ENCODE data around the gene TPCN1.

The TPCN1 gene

DNA sequence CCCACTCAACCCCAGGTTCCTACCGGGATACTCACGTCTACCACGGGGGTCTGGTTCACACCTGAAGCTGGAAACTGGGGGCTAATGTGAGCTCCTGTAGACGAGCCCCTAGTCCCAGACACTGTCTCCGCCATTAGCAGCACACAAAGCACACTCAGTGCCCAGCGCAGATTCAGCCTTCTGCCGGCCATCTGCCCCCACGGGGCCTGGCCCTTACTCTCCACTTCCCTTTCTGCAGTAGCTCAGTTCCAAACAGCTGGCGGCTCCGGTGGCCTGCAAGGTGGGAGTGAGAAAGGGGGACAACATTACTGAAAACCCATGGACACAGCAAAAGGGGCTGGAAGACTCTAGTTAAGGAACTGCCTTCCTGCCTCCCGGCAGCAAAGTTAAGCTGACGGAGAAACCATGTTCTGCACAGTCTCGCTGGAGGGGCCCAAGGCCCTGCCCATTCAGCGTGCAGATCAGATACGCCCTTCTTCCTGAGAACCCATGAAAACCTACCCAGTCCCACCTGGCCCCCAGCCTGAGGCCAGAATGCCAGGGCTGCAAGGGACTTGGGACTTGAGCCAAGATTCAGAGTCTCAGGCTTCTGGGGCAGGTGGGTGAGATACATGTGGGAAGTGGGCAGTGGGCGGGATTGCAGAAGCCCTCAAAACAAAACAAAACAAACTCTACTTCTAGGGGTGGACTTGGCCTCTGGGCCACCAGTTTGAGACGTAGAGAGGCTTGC lies 111.6 kb downstream of the TPCN1 start:
- TF ChIP-seq, protein P1, sequence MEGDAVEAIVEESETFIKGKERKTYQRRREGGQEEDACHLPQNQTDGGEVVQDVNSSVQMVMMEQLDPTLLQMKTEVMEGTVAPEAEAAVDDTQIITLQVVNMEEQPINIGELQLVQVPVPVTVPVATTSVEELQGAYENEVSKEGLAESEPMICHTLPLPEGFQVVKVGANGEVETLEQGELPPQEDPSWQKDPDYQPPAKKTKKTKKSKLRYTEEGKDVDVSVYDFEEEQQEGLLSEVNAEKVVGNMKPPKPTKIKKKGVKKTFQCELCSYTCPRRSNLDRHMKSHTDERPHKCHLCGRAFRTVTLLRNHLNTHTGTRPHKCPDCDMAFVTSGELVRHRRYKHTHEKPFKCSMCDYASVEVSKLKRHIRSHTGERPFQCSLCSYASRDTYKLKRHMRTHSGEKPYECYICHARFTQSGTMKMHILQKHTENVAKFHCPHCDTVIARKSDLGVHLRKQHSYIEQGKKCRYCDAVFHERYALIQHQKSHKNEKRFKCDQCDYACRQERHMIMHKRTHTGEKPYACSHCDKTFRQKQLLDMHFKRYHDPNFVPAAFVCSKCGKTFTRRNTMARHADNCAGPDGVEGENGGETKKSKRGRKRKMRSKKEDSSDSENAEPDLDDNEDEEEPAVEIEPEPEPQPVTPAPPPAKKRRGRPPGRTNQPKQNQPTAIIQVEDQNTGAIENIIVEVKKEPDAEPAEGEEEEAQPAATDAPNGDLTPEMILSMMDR (IDR thresholded peaks at IDR 0.05; ENCODE audit: extremely low read depth, insufficient read depth, missing control alignments), result no peak
- in situ Hi-C loops (cut with MboI; ENCODE audit: low pct_unique_long_range_greater_than_20kb, low sequenced_read_pairs, unreplicated experiment), result no loop called here
- no peak for DNase-seq (ENCODE audit: low spot score)

DNA sequence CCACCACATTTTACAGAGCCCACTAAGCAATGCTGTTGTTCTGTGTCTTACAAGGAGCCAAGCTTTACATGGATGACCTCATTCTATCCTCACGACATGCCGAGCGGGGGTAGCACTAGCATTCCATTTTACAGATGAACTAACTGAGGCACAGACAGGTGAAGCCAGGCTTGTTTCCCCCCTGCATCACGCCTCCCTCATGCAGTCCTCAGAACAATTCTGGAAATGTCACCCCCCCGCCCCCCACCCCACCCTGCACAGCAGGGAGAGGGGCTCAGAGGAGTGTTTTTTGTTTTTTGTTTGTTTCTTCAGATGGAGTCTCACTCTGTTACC lies 112.1 kb downstream of the TPCN1 start:
- in situ Hi-C loops (cut with MboI; ENCODE audit: low pct_unique_long_range_greater_than_20kb, low sequenced_read_pairs, unreplicated experiment), result no loop called here
- DNase-seq (ENCODE audit: low spot score), result no peak
- TF ChIP-seq, protein P1 (IDR thresholded peaks at IDR 0.05; ENCODE audit: extremely low read depth, insufficient read depth, missing control alignments), result no peak

DNA sequence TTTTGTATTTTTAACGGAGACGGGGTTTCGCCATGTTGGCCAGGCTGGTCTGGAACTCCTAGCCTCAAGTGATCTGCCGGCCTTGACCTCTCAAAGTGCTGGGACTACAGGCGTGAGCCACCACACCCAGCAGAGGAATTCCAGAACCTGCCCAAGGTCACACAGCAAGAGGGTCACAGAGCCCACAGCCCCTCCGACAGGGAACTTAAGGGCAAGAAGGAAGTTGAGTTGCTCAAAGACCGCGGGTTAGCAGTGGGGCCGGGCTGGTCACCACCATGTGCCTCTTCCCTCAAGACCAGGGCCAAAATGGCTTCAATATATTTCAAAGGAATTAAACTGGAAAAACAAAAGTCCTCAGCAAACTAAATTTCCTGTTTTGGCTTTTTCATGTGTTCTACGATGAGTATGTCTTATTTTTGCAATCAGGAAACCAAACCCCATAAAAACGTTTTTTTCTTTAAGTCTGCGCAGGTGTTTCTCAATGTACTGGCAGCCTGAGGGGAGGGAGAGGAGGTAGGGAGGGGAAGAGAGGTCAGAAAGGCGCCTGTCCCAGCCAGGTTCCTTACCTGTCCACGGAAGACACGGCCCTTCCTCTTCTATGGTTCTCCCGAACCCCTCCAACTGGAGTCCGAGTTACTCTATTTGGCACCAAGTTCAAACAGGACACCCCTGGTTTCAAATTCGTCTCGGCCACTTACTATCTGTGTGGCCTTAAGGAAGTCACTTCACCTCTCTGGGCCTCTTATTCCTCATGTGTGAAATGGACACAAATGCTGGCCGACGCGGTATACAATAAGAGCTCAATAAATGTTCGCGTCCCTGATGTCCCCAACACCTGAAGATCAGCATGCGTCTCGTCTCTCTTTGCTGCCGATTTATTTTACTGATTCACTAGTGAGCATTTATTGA lies 112.9 kb downstream of the TPCN1 start:
- DNase-seq (ENCODE audit: low spot score), result no peak

DNA sequence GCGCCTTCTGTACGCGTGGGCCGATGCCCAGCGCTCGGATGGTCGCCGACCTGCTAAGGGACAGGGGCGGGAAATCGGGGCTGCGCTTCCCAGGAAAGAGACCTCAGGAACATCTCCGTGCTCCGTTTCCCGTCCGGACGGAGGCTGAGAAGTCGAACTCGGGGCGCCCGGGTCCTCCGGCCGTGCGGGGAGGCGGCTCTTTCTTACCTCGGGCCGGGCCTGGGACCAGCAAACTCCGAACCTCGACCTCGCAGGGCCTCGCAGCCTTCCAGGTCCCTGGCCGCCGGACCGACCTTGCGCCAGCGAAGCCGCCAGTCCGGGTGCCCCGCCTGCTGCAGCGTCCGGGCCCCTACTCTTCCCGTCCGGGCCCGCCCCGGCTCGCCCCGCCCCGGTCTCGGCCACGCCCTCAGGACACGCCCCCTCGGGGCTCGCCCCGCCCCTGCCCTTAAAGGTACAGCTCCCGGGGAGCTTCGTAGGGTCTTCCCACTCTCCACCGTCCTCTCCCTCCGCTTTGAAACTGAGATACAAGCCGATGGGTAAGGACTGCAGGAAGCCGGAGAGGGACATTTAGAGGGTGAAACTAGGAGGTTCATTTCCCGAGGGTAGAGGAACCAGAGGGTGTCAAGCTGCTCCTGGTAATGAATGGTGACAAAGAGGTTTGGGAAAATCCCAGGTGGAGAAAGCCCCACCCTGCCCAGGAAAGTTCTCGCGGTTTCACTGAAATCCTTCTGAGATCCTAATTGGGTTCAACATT lies 113.7 kb downstream of the TPCN1 start, which contains the start of gene SLC8B1:
TSS of gene SLC8B1 (minus strand) at position 324 of the 754 bp plus-strand sequence. CDS start 2,231 bp downstream, outside the sequence.
- peak; percentile 95 for DNase-seq (ENCODE audit: low spot score)
- TF ChIP-seq, protein P1 (IDR thresholded peaks at IDR 0.05; ENCODE audit: extremely low read depth, insufficient read depth, missing control alignments), result no peak
- in situ Hi-C loops (cut with MboI; ENCODE audit: low pct_unique_long_range_greater_than_20kb, low sequenced_read_pairs, unreplicated experiment), result no loop called here

More for the DNA sequence above, 112.9 kb downstream of the TPCN1 start:
- TF ChIP-seq, protein P1 (IDR thresholded peaks at IDR 0.05; ENCODE audit: extremely low read depth, insufficient read depth, missing control alignments), result no peak
- in situ Hi-C loops (cut with MboI; ENCODE audit: low pct_unique_long_range_greater_than_20kb, low sequenced_read_pairs, unreplicated experiment), result no loop called here

DNA sequence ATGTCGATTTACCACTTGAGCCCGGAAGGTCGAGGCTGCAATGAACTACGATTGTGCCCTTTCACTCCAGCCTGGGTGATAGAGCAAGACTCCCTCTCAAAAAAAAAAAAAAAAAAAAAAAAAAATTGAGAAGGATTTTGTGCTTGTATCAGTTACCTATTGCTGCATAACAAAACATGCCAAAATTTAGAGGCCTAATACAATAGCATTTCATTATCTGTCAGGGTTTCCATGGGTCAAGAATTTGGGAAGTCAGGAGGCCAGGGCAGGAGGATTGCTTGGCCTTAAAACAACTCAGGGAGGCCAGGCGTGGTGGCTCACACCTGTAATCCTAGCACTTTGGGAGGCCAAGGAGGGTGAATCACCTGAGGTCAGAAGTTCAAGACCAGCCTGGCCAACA lies 118.3 kb downstream of the TPCN1 start:
- TF ChIP-seq, protein P1 (IDR thresholded peaks at IDR 0.05; ENCODE audit: extremely low read depth, insufficient read depth, missing control alignments), result no peak
- in situ Hi-C loops (cut with MboI; ENCODE audit: low pct_unique_long_range_greater_than_20kb, low sequenced_read_pairs, unreplicated experiment), result no loop called here
- no peak for DNase-seq (ENCODE audit: low spot score)

DNA sequence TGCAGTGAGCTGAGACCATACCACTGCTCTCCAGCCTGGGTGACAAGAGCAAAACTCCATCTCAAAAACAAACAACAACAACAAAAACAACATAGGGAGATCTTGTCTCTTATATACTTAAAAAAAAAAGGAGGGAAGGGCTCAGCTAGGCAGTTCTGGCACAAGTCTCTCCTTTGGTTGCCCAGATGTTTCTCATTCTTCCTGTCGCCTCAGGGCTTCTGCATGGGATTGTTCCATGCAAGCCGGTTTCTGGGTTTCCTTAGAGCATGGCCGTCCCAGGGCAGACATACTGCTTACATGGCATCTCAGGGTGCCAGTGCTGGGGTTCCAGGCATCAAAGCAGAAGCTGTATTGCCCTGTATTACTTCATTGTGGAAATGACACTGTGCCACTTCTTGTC lies 118.8 kb downstream of the TPCN1 start:
- TF ChIP-seq, protein P1 (IDR thresholded peaks at IDR 0.05; ENCODE audit: extremely low read depth, insufficient read depth, missing control alignments), result no peak
- no peak for DNase-seq (ENCODE audit: low spot score)
- in situ Hi-C loops (cut with MboI; ENCODE audit: low pct_unique_long_range_greater_than_20kb, low sequenced_read_pairs, unreplicated experiment), result no loop called here
